ENCODE data around the gene UEVLD. TPM values are rescaled to one million over a fixed set of nuclear protein-coding genes. Genes with fewer than 3 reads are reported as not detected.

The UEVLD gene
- total RNA-seq, 1 experiment from 2014 or later: 26.7 TPM

DNA sequence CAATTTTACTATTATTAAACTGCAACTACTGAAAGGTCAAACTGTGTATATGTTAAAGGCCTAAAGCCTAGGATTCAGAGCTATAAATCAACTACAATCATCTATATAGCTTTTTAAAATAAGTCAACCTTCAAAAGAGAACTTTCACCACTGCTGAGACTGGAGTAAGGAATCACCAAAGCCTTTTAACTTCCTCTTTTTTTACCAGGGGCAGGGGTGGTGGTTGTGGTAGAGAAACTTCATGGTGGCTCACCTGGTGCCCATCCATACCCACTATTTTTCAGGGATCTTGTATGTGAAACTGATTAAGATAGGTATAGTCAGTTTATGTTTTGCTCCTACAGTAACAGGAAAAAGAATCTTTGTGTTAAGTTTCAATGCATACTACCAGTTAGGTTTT, 93.3 kb downstream of the UEVLD start:
- peaks cover 2% of the 10 kb centered on the region; the same call in 1 of the 2 replicates for H3K36me3 ChIP-seq (ENCODE audit: control insufficient read depth, insufficient read depth, low read length)
- H3K4me3 ChIP-seq (ENCODE audit: low read depth in 2 of 2, low read length in 2 of 2): no peak overlapping the region
- H3K4me1 ChIP-seq (ENCODE audit: control insufficient read depth, insufficient read depth, low read length): no peaks in the 10 kb centered on the region
- intact Hi-C loops (cut with micrococcal nuclease; ENCODE audit: unreplicated experiment): no loop called here
- ATAC-seq: no peak
- no peaks in the 10 kb centered on the region for H3K9me3 ChIP-seq (ENCODE audit: control insufficient read depth, insufficient read depth, low read depth, low read length)
- in situ Hi-C loops (cut with HindIII; ENCODE audit: low pct_unique_long_range_greater_than_20kb, low sequenced_read_pairs): no loop called here
- TF ChIP-seq, protein P1, sequence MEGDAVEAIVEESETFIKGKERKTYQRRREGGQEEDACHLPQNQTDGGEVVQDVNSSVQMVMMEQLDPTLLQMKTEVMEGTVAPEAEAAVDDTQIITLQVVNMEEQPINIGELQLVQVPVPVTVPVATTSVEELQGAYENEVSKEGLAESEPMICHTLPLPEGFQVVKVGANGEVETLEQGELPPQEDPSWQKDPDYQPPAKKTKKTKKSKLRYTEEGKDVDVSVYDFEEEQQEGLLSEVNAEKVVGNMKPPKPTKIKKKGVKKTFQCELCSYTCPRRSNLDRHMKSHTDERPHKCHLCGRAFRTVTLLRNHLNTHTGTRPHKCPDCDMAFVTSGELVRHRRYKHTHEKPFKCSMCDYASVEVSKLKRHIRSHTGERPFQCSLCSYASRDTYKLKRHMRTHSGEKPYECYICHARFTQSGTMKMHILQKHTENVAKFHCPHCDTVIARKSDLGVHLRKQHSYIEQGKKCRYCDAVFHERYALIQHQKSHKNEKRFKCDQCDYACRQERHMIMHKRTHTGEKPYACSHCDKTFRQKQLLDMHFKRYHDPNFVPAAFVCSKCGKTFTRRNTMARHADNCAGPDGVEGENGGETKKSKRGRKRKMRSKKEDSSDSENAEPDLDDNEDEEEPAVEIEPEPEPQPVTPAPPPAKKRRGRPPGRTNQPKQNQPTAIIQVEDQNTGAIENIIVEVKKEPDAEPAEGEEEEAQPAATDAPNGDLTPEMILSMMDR (IDR thresholded peaks at IDR 0.05): no peak
- TF ChIP-seq, protein P2, sequence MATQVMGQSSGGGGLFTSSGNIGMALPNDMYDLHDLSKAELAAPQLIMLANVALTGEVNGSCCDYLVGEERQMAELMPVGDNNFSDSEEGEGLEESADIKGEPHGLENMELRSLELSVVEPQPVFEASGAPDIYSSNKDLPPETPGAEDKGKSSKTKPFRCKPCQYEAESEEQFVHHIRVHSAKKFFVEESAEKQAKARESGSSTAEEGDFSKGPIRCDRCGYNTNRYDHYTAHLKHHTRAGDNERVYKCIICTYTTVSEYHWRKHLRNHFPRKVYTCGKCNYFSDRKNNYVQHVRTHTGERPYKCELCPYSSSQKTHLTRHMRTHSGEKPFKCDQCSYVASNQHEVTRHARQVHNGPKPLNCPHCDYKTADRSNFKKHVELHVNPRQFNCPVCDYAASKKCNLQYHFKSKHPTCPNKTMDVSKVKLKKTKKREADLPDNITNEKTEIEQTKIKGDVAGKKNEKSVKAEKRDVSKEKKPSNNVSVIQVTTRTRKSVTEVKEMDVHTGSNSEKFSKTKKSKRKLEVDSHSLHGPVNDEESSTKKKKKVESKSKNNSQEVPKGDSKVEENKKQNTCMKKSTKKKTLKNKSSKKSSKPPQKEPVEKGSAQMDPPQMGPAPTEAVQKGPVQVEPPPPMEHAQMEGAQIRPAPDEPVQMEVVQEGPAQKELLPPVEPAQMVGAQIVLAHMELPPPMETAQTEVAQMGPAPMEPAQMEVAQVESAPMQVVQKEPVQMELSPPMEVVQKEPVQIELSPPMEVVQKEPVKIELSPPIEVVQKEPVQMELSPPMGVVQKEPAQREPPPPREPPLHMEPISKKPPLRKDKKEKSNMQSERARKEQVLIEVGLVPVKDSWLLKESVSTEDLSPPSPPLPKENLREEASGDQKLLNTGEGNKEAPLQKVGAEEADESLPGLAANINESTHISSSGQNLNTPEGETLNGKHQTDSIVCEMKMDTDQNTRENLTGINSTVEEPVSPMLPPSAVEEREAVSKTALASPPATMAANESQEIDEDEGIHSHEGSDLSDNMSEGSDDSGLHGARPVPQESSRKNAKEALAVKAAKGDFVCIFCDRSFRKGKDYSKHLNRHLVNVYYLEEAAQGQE (IDR thresholded peaks at IDR 0.05; ENCODE audit: insufficient read depth in 1 of 2, low read depth in 2 of 2, low read length in 1 of 2): no peak
- TF ChIP-seq SIN3A (IDR thresholded peaks at IDR 0.05; ENCODE audit: borderline replicate concordance, insufficient read depth, low read depth, low read length) (no peak), POLR2AphosphoS5 (IDR thresholded peaks at IDR 0.05; ENCODE audit: low read depth, low read length) (no peak), TCF7L2 (IDR thresholded peaks at IDR 0.05; ENCODE audit: low read depth, low read length) (no peak)
- ChIA-PET CTCF (no interaction called here), POLR2A (no interaction called here)
- no peaks in the 10 kb centered on the region for H3K27me3 ChIP-seq (ENCODE audit: control insufficient read depth, insufficient read depth, low read length)
- no peak overlapping the region for H3K27ac ChIP-seq (ENCODE audit: low read length)
- DNase-seq (ENCODE audit: low read depth, low spot score): no peak
- BruUV-seq (replicated peaks): no TSS peak

DNA sequence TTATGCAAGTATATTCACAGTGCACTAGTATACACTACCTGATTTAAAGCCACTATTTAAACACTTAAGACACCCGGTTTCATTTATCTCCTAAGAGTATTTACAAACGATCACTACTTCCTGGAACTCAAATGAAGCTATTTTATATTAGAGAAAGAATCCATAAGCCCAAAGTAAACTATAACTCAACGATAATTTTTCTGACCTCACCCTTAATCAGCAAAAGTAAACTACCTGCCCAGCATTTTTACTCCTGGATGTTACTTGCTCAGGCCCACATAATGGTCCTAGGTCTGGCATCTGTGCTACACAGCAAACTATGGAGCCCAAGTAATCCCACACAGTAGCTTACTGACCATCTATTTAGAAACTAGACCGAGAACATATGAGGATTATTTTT, 95.2 kb downstream of the UEVLD start:
- intact Hi-C loops (cut with micrococcal nuclease; ENCODE audit: unreplicated experiment): no loop called here
- ATAC-seq: no peak
- no peaks in the 10 kb centered on the region for H3K4me1 ChIP-seq (ENCODE audit: control insufficient read depth, insufficient read depth, low read length)

More for the DNA sequence above, 95.2 kb downstream of the UEVLD start:
- H3K36me3 ChIP-seq (ENCODE audit: control insufficient read depth, insufficient read depth, low read length): peaks cover 5% of the 10 kb centered on the region
- in situ Hi-C loops (cut with HindIII; ENCODE audit: low pct_unique_long_range_greater_than_20kb, low sequenced_read_pairs): no loop called here
- no peak overlapping the region for H3K4me3 ChIP-seq (ENCODE audit: low read depth in 2 of 2, low read length in 2 of 2)
- TF ChIP-seq SIN3A (IDR thresholded peaks at IDR 0.05; ENCODE audit: borderline replicate concordance, insufficient read depth, low read depth, low read length) (no peak), POLR2AphosphoS5 (IDR thresholded peaks at IDR 0.05; ENCODE audit: low read depth, low read length) (no peak), TCF7L2 (IDR thresholded peaks at IDR 0.05; ENCODE audit: low read depth, low read length) (no peak)
- TF ChIP-seq, protein P2 (IDR thresholded peaks at IDR 0.05; ENCODE audit: insufficient read depth in 1 of 2, low read depth in 2 of 2, low read length in 1 of 2): no peak
- TF ChIP-seq, protein P1 (IDR thresholded peaks at IDR 0.05): no peak
- ChIA-PET POLR2A (no interaction called here), CTCF (no interaction called here)
- H3K27me3 ChIP-seq (ENCODE audit: control insufficient read depth, insufficient read depth, low read length): no peaks in the 10 kb centered on the region
- DNase-seq (ENCODE audit: low read depth, low spot score): no peak
- no peaks in the 10 kb centered on the region for H3K9me3 ChIP-seq (ENCODE audit: control insufficient read depth, insufficient read depth, low read depth, low read length)
- H3K27ac ChIP-seq (ENCODE audit: low read length): no peak overlapping the region
- no TSS peak for BruUV-seq (replicated peaks)

All from Panc1 (cell line).